GM19463 (cell line): ENCODE data around the gene ZC3H12A.
"Not testable (repeated sequence)": the region's sequence is repeated elsewhere in the genome, so short reads cannot be mapped to it uniquely, and the experiment has no call there.

Source experiments
- ATAC-seq: cut with Tn5 transposase; IDR thresholded peaks from one replicate; pipeline ENCODE4 v1.9.1; 2021; ENCODE audit warnings: mild to moderate bottlenecking, moderate library complexity; ENCODE audit not compliant: unreplicated experiment

The ZC3H12A gene

GRCh38 chr1:37498872-37499617 is 24.7 kb downstream of the ZC3H12A start:
- ATAC-seq: no peak

GRCh38 chr1:37501661-37502060 is 27.3 kb downstream of the ZC3H12A start:
- ATAC-seq: no peak

DNA sequence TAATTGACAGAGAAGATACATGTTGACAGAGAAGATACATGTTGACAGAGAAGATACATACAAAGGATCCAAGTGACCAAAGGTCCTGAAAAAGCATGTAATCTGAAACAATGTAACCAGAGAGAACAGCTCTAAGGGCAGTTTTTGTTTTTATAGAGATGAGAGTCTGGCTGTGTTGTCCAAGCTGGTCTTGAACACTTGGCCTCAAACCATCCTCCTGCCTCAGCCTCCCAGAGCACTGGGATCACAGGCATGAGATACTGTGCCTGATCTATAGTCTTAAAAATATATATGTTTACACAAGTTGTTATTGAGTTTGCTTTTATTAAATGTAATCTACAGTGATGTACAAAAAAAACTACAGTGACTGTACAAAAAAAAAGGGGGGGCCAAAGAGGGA is 27.7 kb downstream of the ZC3H12A start:
- ATAC-seq: no peak

GRCh38 chr1:37502791-37503190 is 28.4 kb downstream of the ZC3H12A start:
- not testable (repeated sequence) for ATAC-seq

- no peak for ATAC-seq
These were observed 32.4 kb downstream of the ZC3H12A start for GRCh38 chr1:37506740-37507139.

DNA sequence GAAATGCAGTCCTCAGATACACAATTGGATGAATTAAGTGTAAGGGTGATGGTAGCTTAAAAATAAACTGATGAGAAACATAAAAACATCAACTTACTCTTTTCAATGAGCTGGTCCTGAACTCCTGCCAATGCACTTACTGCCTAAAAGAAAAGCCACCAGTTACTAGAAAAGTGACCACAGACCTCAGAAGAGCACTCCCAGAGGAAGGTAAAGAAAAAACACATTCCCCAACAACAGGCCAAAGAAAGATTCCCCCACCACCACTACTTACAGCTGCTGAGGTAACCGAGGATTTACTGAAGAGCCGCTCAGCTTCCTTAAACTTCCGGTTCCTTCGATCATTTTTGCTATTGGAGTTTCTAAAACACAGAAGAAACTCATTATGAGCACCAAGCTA is 34.8 kb downstream of the ZC3H12A start:
- no peak for ATAC-seq

- no peak for ATAC-seq
These were observed 39.5 kb downstream of the ZC3H12A start for GRCh38 chr1:37513795-37514349.

- ATAC-seq: peak; percentile 89
These were observed 40.2 kb downstream of the ZC3H12A start, which contains the start of gene MEAF6 for GRCh38 chr1:37514350-37515184. TSS of gene MEAF6 (minus strand) at chr1:37514766. CDS start at chr1:37514746, 20 bp downstream.

GRCh38 chr1:37515185-37516034 is 41.0 kb downstream of the ZC3H12A start:
- ATAC-seq: no peak

DNA sequence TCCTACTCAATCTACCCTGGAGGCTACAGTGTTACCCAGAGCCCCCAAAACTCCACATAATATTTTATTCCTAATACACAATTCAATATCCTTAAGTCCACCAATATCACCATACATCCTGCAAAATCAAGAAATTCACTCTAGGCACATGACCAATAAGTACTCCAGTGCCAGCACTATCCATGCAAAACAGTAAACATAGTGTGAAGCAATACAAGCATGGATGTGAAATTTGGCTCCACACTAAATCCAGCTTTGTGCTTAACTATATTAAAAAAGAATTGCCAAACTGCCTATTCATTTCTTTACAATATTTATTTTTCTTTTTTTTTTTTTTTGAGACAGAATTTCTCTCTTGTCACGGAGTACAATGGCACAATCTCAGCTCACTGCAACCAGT is 43.2 kb downstream of the ZC3H12A start:
- ATAC-seq: no peak

- ATAC-seq: not testable (repeated sequence)
These were observed 43.9 kb downstream of the ZC3H12A start for GRCh38 chr1:37518241-37518640.

DNA sequence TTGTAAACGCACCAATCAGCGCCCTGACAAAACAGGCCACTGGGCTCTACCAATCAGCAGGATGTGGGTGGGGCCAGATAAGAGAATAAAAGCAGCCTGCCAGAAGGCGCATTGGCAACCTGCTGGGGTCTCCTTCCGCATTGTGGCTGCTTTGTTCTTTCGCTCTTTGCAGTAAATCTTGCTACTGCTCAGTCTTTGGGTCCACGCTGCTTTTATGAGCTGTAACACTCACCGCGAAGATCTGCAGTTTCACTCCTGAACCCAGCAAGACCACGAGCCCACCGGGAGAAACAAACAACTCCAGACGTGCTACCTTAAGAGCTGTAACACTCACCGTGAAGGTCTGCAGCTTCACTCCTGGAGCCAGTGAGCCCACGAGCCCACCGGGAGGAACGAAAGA is 44.5 kb downstream of the ZC3H12A start:
- not testable (repeated sequence) for ATAC-seq

GRCh38 chr1:37519613-37520012 is 45.2 kb downstream of the ZC3H12A start:
- no peak for ATAC-seq

DNA sequence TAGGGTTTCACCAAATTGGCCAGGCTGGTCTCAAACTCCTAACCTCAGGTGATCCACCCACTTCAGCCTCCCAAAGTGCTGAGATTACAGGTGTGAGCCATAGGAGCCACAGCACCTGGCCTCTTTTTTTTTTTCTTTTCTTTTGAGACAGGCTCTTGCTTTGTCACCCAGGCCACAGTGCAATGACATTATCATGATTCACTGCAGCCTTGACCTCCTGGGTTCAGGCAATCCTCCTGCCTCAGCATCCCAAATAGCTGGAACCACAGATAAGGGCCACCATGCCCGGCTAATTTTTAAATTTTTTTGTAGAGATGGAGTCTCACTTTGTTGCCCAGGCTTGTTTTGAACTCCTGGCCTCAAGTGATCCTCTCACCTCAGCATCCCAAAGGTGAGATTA is 55.5 kb downstream of the ZC3H12A start:
- ATAC-seq: not testable (repeated sequence)

DNA sequence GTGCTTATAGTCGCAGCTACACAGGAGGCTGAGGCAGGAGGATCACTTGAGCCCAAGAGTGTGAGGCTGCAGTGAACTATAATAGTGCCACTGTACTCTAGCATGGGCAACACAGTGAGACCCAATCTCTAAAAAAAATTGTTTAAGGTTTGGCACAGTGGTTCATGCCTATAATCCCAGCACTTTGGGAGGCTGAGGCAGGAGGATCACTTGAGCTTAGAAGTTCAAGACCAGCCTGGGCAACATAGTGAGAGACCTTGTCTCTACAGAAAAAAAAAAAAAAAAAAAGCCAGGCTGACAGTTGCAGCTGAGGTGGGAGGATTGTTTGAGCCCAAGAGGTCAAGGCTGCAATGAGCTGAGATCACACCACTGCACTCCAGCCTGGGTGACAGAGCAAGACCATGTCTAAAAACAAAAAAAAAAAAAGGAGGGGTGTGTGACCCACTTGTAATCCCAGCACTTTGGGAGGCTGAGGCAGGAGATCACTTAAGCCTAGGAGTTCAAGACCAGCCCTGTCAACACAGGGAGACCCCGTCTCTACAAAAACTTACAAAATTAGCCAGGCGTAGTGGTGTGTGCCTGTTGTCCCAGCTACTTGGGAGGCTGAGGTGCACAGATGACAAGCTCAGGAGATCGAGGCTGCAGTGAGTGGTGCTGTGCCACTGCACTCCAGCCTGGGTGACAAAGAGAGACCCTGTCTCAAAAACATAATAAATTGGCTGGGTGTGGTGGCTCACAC is 58.2 kb downstream of the ZC3H12A start:
- not testable (repeated sequence) for ATAC-seq

GRCh38 chr1:37533317-37534093 is 59.1 kb downstream of the ZC3H12A start:
- ATAC-seq: no peak
